Head of caudate nucleus (tissue), 42 donors: ENCODE measurements around the gene DUS2.
A peak's percentile ranks its signal among the peaks of the same experiment; 100 is the strongest.
"Not testable (repeated sequence)": the region's sequence is repeated elsewhere in the genome, so short reads cannot be mapped to it uniquely, and the experiment has no call there.

Source experiments
- DNase-seq, 42 donors: peaks; one replicate each; pipeline versions ENCODE4 v3.0.0 to v3.0.0-alpha.2; 2020 to 2021; ENCODE audit warnings: mixed read lengths in 7 of 42
- intact Hi-C: fragments of 100-400 bp; cut with DNase I; formaldehyde crosslinking; loops from one replicate; pipeline ENCODE4 v1.15.0; 2022

DUS2 gene

GRCh38 chr16:68022728-68023537, at the start of gene DUS2, which contains the start of gene DDX28:
TSS of gene DUS2 (plus strand) at chr16:68023284. CDS start at chr16:68038024, 14,740 bp downstream.
TSS of gene DDX28 (minus strand) at chr16:68023232. CDS start at chr16:68023202, 30 bp downstream.
- intact Hi-C loops: no loop called here
- DNase-seq: peak; percentile 74 to 98 (median 94)

GRCh38 chr16:67975321-67976105, 47.6 kb upstream of the DUS2 start:
- DNase-seq: no peak
- intact Hi-C loops: no loop called here

- intact Hi-C loops: no loop called here
- DNase-seq: no peak
Measured at GRCh38 chr16:67976205-67976604, 46.9 kb upstream of the DUS2 start.

- no peak for DNase-seq
- intact Hi-C loops: no loop called here
Measured at GRCh38 chr16:67977005-67977404, 46.1 kb upstream of the DUS2 start.

- intact Hi-C loops: no loop called here
- DNase-seq: no peak
Measured at GRCh38 chr16:67977469-67978227, 45.4 kb upstream of the DUS2 start.

- intact Hi-C loops: no loop called here
- DNase-seq: no peak
Measured at GRCh38 chr16:67979955-67980678, 43.0 kb upstream of the DUS2 start, which contains the start of gene DPEP3. TSS of gene DPEP3 (minus strand) at chr16:67980499. CDS start at chr16:67980380, 119 bp downstream.

GRCh38 chr16:67982011-67982696, 40.9 kb upstream of the DUS2 start:
- no peak for DNase-seq
- intact Hi-C loops: no loop called here

- intact Hi-C loops: no loop called here
- DNase-seq: no peak
Measured at GRCh38 chr16:67986949-67987348, 36.1 kb upstream of the DUS2 start.

GRCh38 chr16:67987460-67988160, 35.5 kb upstream of the DUS2 start:
- intact Hi-C loops: no loop called here
- peak in 11 of 42 donors; percentile 19 to 59 (median 27) for DNase-seq

- intact Hi-C loops: no loop called here
- DNase-seq: no peak
Measured at GRCh38 chr16:67988675-67989074, 34.4 kb upstream of the DUS2 start.

- no peak for DNase-seq
- intact Hi-C loops: no loop called here
Measured at GRCh38 chr16:67989322-67990017, 33.6 kb upstream of the DUS2 start.

GRCh38 chr16:67990018-67990386, 33.1 kb upstream of the DUS2 start:
- intact Hi-C loops: no loop called here
- no peak for DNase-seq

GRCh38 chr16:67992661-67993206, 30.4 kb upstream of the DUS2 start:
- no peak for DNase-seq
- intact Hi-C loops: loop anchor here (2.0 kb wide), 1 partner anchor 48 kb away; no protein-coding TSS in a partner anchor

GRCh38 chr16:67993207-67994039, 29.7 kb upstream of the DUS2 start:
- intact Hi-C loops: loop anchor here (2.0 kb wide), 1 partner anchor 47 kb away; no protein-coding TSS in a partner anchor
- peak; percentile 27 to 87 (median 72) for DNase-seq

GRCh38 chr16:67994040-67994408, 29.1 kb upstream of the DUS2 start:
- DNase-seq, intact Hi-C loops: not testable (repeated sequence)

- intact Hi-C loops: no loop called here
- no peak for DNase-seq
Measured at GRCh38 chr16:67995423-67995822, 27.7 kb upstream of the DUS2 start.
